Pancreas (tissue), 10 donors: ENCODE results near the gene USPL1. TPM values are rescaled to one million over a fixed set of nuclear protein-coding genes. Genes with fewer than 3 reads are reported as not detected.

Experiments used
- ATAC-seq, 4 donors: fragments of 200-7000 bp; cut with Tn5 transposase; one replicate each; pipeline versions ENCODE4 v1.8.0 to v1.9.1; 2020; ENCODE audit warnings: mild to moderate bottlenecking in 4 of 4, moderate library complexity in 4 of 4
- DNase-seq, 6 donors: peaks; one replicate each; pipeline ENCODE4 v3.0.0-alpha.2; 2020
- FAIRE-seq: peaks from 2 replicates; lab custom pipeline; 2012; peaks lifted over from hg19 to GRCh38; lab: Jason Lieb, UNC
- H3K27ac ChIP-seq, 4 donors: fragments of 200-600 bp; sonication (generic); 1 replicate in 3 of 4; 2 replicates in 1 of 4; pipeline versions ENCODE4 v1.5.0 to v1.8.0; 2020
- H3K27me3 ChIP-seq, 4 donors: fragments of 200-600 bp; one replicate each; pipeline ENCODE4 v1.8.0; 2021
- H3K36me3 ChIP-seq, 3 donors: fragments of 200-600 bp; sonication (generic) in 1 of 3; one replicate each; pipeline versions ENCODE4 v1.5.0 to v1.8.0; 2020 to 2021
- H3K4me1 ChIP-seq, 3 donors: fragments of 200-600 bp; one replicate each; pipeline ENCODE4 v1.8.0; 2021
- H3K4me3 ChIP-seq, 4 donors: fragments of 200-600 bp; sonication (generic) in 2 of 4; one replicate each; pipeline versions ENCODE4 v1.5.0 to v1.8.0; 2020 to 2021
- H3K9me3 ChIP-seq, 4 donors: fragments of 200-600 bp; one replicate each; pipeline ENCODE4 v1.8.0; 2021
- WGBS, 2 donors: extraction: QIAGEN DNeasy Blood & Tissue Kit; methylation state at CpG; one replicate each; pipeline ENCODE4 v1.1.7; 2013; 5-methylcytosine and 5-hydroxymethylcytosine counted together
- intact Hi-C, 3 donors: fragments of 100-400 bp; cut with DNase I; formaldehyde crosslinking; loops; one replicate each; pipeline versions ENCODE4 v1.11.1 to v1.14.2; 2022
- polyA plus RNA-seq, 2 donors: library from polyadenylated mRNA; stranded (reverse); fragments of 200-250 nt; gene quantifications; one replicate each; pipeline ENCODE4 v1.2.3, GENCODE V29; 2013
- total RNA-seq, 6 donors: library from RNA; stranded (reverse); fragmentation: NEBNext Ultra II Directional in 4 of 6; extraction: Animal tissue kit (Norgen Biotek cat#: 25700) in 4 of 6; gene quantifications; one replicate each; pipeline versions ENCODE4 v1.2.1 to v1.2.4, GENCODE V29; 2021 to 2023
- TF ChIP-seq, protein P1 (sequence below), 4 donors: fragments of 200-600 bp; sonication (generic) in 3 of 4; IDR thresholded peaks; one replicate each; pipeline versions ENCODE4 v1.5.0 to v1.8.0; 2021; ENCODE audit warnings: antibody characterized with exemption in 4 of 4
- donor health status: healthy with polysubstance abuse.
- donor health status: DM: no; HTN: no; CAD: no; lungs with moderate emphysema.
- donor health status: DM: no; HTN: no; CAD: no.
- donor health status: control.
- donor health status: control.
- donor health status: Bipolar disorder and iron deficiency.
- donor health status: DM: yes; HTN: yes; CAD: no.
- donor health status: DM: no; HTN: no; CAD: no.
- donor health status: DM: no; HTN: no; CAD: no.
- donor health status: DM: yes; HTN: yes; CAD: no.

Gene USPL1
- total and polyA plus RNA-seq, 8 donors, result 3.5 to 13.1 (median 7.8) TPM

DNA sequence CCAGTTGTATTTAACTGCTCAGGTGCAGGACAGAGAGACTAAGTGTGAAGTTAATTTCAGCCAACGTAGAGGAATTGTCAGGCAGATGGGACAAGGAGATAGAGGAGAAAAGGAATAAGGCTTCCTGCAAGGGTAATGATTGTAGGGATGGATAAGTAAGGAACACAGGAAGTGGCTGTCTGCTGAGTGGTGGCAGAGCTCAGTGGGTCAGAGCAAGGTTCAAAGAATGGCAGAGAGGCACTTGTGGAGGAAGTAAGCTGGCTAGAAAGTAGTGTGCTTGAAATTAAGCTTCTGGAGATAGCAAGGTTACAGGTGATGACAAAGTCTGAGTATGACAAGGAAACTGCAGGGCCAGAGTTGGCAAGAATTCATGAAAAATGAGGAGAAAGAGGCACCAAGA lies 47.9 kb downstream of the USPL1 start:
- intact Hi-C loops, result no loop called here
- TF ChIP-seq, protein P1, sequence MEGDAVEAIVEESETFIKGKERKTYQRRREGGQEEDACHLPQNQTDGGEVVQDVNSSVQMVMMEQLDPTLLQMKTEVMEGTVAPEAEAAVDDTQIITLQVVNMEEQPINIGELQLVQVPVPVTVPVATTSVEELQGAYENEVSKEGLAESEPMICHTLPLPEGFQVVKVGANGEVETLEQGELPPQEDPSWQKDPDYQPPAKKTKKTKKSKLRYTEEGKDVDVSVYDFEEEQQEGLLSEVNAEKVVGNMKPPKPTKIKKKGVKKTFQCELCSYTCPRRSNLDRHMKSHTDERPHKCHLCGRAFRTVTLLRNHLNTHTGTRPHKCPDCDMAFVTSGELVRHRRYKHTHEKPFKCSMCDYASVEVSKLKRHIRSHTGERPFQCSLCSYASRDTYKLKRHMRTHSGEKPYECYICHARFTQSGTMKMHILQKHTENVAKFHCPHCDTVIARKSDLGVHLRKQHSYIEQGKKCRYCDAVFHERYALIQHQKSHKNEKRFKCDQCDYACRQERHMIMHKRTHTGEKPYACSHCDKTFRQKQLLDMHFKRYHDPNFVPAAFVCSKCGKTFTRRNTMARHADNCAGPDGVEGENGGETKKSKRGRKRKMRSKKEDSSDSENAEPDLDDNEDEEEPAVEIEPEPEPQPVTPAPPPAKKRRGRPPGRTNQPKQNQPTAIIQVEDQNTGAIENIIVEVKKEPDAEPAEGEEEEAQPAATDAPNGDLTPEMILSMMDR (IDR thresholded peaks at IDR 0.05), result no peak

DNA sequence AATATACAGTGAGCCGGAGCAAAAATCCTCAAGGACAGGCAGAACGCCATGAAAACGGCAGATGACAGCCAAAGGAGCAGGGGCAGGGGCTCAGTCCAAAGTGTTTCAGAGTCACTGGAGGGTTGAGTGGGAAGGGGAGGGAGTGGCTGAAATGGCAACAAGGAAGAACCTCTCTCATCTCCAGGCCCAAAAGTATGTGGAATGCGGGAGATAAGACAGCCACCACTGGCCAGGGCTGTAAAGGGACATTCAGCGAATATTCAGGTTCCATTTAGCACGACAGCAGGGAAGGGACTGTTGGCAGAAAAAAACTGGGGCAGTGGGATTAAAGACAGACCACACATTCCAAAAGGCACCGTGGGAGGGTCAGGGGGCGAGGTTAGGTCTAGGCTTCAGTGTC lies 48.4 kb downstream of the USPL1 start:
- Histone ChIP-seq H3K27ac (no peak overlapping the region), H3K4me1 (no peaks in the 10 kb centered on the region), H3K27me3 (no peaks in the 10 kb centered on the region), H3K36me3 (no peaks in the 10 kb centered on the region), H3K4me3 (no peak overlapping the region), H3K9me3 (no peaks in the 10 kb centered on the region)
- WGBS, 2 donors, result 68 to 72% methylated on average over 8 of the region's 8 CpGs
- ATAC-seq (no peak), FAIRE-seq (no peak), DNase-seq (no peak)
- TF ChIP-seq, protein P1 (IDR thresholded peaks at IDR 0.05), result no peak
- intact Hi-C loops, result no loop called here

More for the DNA sequence above, 47.9 kb downstream of the USPL1 start:
- DNase-seq (no peak), FAIRE-seq (no peak), ATAC-seq (peak in 2 of 4 donors; percentile 17 to 55)
- Histone ChIP-seq H3K36me3 (no peaks in the 10 kb centered on the region), H3K9me3 (no peaks in the 10 kb centered on the region), H3K27me3 (no peaks in the 10 kb centered on the region), H3K4me1 (no peaks in the 10 kb centered on the region), H3K27ac (no peak overlapping the region), H3K4me3 (no peak overlapping the region)
- 68 to 70% methylated on average over 1 of the region's 1 CpG for WGBS, 2 donors

DNA sequence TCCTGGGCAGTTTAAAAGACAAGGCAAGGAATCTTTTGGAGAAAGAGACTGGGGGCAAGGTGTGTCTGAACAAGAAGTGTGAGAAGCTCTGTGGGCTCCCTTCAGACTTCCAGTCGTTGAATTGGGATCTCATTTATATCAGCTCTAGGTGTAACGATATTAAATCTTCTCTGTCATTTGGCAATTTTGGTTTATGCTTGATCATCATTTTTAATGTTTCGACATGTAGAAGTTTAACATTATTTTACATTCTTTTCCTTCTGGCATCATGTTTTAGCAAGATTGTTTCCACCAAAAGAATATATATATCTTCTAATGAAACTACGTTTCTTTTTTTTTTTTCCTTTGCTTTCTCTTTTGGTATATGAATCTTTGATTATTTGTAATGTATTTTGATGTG lies 49.3 kb downstream of the USPL1 start:
- H3K36me3 ChIP-seq, result no peaks in the 10 kb centered on the region
- H3K9me3 ChIP-seq, result no peaks in the 10 kb centered on the region
- no peaks in the 10 kb centered on the region for H3K4me1 ChIP-seq
- WGBS, 2 donors, result 89 to 97% methylated on average over 4 of the region's 4 CpGs
- intact Hi-C loops, result no loop called here
- H3K27ac ChIP-seq, result no peak overlapping the region
- no peak for DNase-seq
- no peak for FAIRE-seq
- no peak for ATAC-seq
- no peak overlapping the region for H3K4me3 ChIP-seq
- no peaks in the 10 kb centered on the region for H3K27me3 ChIP-seq
- TF ChIP-seq, protein P1 (IDR thresholded peaks at IDR 0.05), result no peak

DNA sequence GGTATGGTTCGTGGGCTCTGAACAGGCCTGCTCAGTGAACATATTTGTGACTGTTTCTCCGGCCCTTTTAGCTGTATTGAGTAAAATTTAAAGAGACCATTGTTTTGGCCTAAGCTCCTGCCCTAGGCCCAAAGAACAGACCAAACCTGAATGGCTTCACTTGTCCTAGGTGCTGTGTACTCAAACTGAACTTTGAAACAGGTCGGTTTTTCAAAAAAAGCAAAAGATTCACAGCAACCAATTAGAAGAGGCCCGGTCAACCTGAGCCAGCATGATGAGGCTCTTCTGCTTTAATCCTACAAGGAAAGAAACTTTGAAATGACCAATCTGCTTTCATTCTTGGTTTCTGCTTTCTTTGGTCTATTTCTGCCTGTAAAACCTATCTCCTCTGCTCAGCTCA lies 50.6 kb downstream of the USPL1 start:
- intact Hi-C loops, result no loop called here
- Histone ChIP-seq H3K27ac (no peak overlapping the region), H3K4me1 (peaks cover 5 to 6% (median 6%) of the 10 kb centered on the region in 3 donors), H3K9me3 (no peaks in the 10 kb centered on the region), H3K4me3 (no peak overlapping the region), H3K27me3 (no peaks in the 10 kb centered on the region), H3K36me3 (no peaks in the 10 kb centered on the region)
- no peak for ATAC-seq
- TF ChIP-seq, protein P1 (IDR thresholded peaks at IDR 0.05), result no peak
- no peak for DNase-seq
- no peak for FAIRE-seq
- 89 to 90% methylated on average over 4 of the region's 4 CpGs for WGBS, 2 donors

DNA sequence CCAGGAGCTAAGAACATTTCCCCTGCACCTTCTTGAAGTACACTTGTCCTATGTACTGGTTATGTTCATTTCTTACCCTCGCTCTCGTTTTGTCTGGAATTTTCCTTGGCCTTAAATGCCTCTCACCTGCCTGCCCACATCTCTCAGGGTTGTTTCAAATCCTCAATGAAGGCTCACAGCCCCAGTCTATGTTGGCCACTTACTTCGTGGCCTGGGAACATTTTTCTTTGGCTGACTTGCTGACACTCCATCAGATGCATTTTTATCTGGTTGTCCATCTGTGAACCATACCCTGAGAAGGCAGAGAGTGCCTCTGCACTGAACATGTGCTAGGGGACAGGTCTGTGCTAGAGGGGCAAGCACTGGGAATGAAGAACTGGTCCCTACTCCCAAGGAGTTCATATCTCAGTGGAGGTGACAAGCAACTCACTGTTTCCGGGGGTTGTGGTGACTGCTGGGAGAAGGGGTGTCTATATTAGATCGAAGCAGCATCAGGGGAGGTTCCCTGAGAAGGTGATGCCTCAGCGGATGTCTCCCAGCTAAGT lies 53.6 kb downstream of the USPL1 start:
- Histone ChIP-seq H3K4me1 (peaks cover 6 to 9% (median 9%) of the 10 kb centered on the region in 3 donors), H3K36me3 (no peaks in the 10 kb centered on the region), H3K4me3 (no peak overlapping the region), H3K9me3 (no peaks in the 10 kb centered on the region), H3K27me3 (no peaks in the 10 kb centered on the region), H3K27ac (no peak overlapping the region)
- TF ChIP-seq, protein P1 (IDR thresholded peaks at IDR 0.05), result no peak
- 82 to 88% methylated on average over 6 of the region's 6 CpGs for WGBS, 2 donors
- no peak for DNase-seq
- intact Hi-C loops, result no loop called here
- no peak for ATAC-seq
- FAIRE-seq, result no peak
